Panc1 (cell line): Measurements from ENCODE around the gene CDK11A. TPM values are rescaled to one million over a fixed set of nuclear protein-coding genes. Genes with fewer than 3 reads are reported as not detected.
A peak's percentile ranks its signal among the peaks of the same experiment; 100 is the strongest.
"Not testable (repeated sequence)": the region's sequence is repeated elsewhere in the genome, so short reads cannot be mapped to it uniquely, and the experiment has no call there.

Source experiments
- ATAC-seq: fragments of 200-7000 bp; cut with Tn5 transposase; 2 replicates; pipeline ENCODE4 v1.9.1; 2020; ENCODE audit warnings: mild to moderate bottlenecking, moderate library complexity
- BruUV-seq: library from RNA; stranded (reverse); fragments of 400-500 nt; replicated peaks from 2 replicates; lab custom pipeline; 2021; lab: Mats Ljungman, UMichigan
- CTCF ChIA-PET: fragments of 300-600 bp; sonication (Branson Sonifier 250); formaldehyde crosslinking; loops from one replicate; lab custom pipeline; 2022; ENCODE audit warnings: antibody characterized with exemption; lab: Charles Lee
- POLR2A ChIA-PET: fragments of 300-600 bp; sonication (Branson Sonifier 250); formaldehyde crosslinking; loops from one replicate; lab custom pipeline; 2022; ENCODE audit warnings: antibody characterized with exemption; lab: Charles Lee
- DNase-seq: peaks from one replicate; pipeline ENCODE4 v3.0.0-alpha.2; 2010; ENCODE audit warnings: low read depth, low spot score
- H3K27ac ChIP-seq: 2 replicates; pipeline ENCODE4 v1.5.1; 2011; ENCODE audit warnings: mild to moderate bottlenecking, low read length, inconsistent platforms
- H3K27me3 ChIP-seq: fragments of 200-500 bp; sonication (Bioruptor generic); 2 replicates; pipeline ENCODE4 v1.6.0; 2014; ENCODE audit warnings: low read length, inconsistent platforms; ENCODE audit not compliant: control insufficient read depth, insufficient read depth
- H3K36me3 ChIP-seq: fragments of 200-500 bp; sonication (Bioruptor generic); 2 replicates; pipeline ENCODE4 v1.5.1; 2014; ENCODE audit warnings: inconsistent platforms, mild to moderate bottlenecking, low read length, moderate library complexity; ENCODE audit not compliant: control insufficient read depth, insufficient read depth
- H3K4me1 ChIP-seq: 2 replicates; pipeline ENCODE4 v1.5.1; 2011; ENCODE audit warnings: inconsistent platforms, mild to moderate bottlenecking, low read length, moderate library complexity; ENCODE audit not compliant: control insufficient read depth, insufficient read depth
- H3K4me3 ChIP-seq, 2 experiments: 2 replicates each; pipeline ENCODE4 v1.5.1; 2011 to 2012; ENCODE audit warnings: low read depth in 2 of 2, low read length in 2 of 2, mild to moderate bottlenecking in 2 of 2, inconsistent platforms in 1 of 2, moderate library complexity in 1 of 2
- H3K9me3 ChIP-seq: fragments of 200-500 bp; sonication (Bioruptor generic); 2 replicates; pipeline ENCODE4 v1.5.1; 2014; ENCODE audit warnings: low read depth, mild to moderate bottlenecking, inconsistent platforms, low read length, moderate library complexity; ENCODE audit not compliant: control insufficient read depth, insufficient read depth
- POLR2AphosphoS5 ChIP-seq: IDR thresholded peaks from 2 replicates; pipeline ENCODE4 v1.6.1; 2012; ENCODE audit warnings: mild to moderate bottlenecking, low read depth, low read length, moderate library complexity
- in situ Hi-C: cut with HindIII; loops from 2 replicates; pipeline ENCODE4 v1.10.0; 2016; ENCODE audit warnings: low sequenced_read_pairs, low pct_unique_long_range_greater_than_20kb
- intact Hi-C: fragments of 100-400 bp; cut with micrococcal nuclease; formaldehyde crosslinking; loops from one replicate; pipeline ENCODE4 v1.10.0; 2022; ENCODE audit not compliant: unreplicated experiment
- total RNA-seq: library from RNA; stranded (reverse); gene quantifications from one replicate; pipeline ENCODE4 v1.2.1, GENCODE V29; 2021; ENCODE audit not compliant: unreplicated experiment
- TF ChIP-seq, protein P1 (sequence below): fragments of 450-650 bp; IDR thresholded peaks from 2 replicates; pipeline ENCODE4 v1.5.1; 2017; ENCODE audit warnings: mild to moderate bottlenecking

CDK11A gene
- total RNA-seq, 1 experiment from 2014 or later, result 83.6 TPM

DNA sequence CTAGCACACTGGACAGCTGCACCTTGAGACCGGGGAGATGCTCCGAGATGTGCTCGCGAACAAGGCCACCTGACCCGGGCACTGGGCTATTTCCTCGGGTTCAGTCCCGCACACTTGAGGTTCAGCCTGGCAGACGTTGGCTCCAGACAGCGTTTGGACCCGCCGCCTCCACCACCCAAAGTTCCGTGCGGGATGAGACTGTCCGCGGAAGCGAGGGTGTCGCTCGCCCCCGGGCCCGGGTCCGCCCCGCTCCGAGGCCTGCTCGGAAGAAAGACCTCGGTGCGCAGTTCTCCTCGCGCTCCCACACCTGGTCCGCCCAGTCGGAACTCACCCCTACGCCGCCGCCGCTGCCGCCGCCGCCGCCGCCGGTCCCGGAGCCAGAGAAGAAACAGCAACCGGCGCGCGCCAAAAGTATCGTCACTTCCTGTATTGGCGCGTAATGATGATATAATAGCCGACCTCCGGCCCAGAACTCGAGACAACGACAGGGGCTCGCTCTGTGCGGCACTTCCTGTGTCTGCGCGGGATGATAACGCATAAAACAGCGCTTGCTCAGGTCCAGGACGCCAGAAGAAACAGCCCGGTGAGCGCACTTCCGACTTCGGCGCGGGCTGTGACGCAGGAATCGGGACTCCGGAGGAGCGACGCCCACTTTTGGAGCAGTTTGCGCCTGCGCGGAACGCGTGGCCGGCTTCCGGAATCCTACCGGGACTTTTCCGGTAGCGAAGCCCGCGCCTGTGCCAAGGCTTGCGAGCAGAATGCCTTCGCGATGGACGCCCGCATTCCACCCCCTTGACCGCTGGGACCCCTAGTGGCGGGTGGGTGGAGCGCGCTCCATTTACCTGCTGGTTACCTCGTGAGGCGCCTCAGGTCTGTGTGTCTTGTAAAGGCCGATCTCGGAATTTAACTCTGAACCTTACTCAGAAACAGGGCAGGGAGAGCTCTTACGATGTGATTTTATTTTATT, 65.3 kb downstream of the CDK11A start, which contains the start of gene CDK11B:
Gene CDK11B, minus strand, starts transcription at position 422 of the 967 bp plus-strand sequence. CDS start 1,519 bp downstream, outside the sequence.
- H3K36me3 ChIP-seq, BruUV-seq, CTCF ChIA-PET, H3K27me3 ChIP-seq, H3K4me1 ChIP-seq, in situ Hi-C loops, H3K9me3 ChIP-seq, POLR2A ChIA-PET, intact Hi-C loops: not testable (repeated sequence)
- peak within 1 kb of the TSS; percentile 59 to 60 for H3K4me3 ChIP-seq
- peak within 1 kb of the TSS; percentile 89 for H3K27ac ChIP-seq
- ATAC-seq (peak; percentile 95), DNase-seq (peak; percentile 92)
- TF ChIP-seq POLR2AphosphoS5, result peak; percentile 64
- TF ChIP-seq, protein P1, sequence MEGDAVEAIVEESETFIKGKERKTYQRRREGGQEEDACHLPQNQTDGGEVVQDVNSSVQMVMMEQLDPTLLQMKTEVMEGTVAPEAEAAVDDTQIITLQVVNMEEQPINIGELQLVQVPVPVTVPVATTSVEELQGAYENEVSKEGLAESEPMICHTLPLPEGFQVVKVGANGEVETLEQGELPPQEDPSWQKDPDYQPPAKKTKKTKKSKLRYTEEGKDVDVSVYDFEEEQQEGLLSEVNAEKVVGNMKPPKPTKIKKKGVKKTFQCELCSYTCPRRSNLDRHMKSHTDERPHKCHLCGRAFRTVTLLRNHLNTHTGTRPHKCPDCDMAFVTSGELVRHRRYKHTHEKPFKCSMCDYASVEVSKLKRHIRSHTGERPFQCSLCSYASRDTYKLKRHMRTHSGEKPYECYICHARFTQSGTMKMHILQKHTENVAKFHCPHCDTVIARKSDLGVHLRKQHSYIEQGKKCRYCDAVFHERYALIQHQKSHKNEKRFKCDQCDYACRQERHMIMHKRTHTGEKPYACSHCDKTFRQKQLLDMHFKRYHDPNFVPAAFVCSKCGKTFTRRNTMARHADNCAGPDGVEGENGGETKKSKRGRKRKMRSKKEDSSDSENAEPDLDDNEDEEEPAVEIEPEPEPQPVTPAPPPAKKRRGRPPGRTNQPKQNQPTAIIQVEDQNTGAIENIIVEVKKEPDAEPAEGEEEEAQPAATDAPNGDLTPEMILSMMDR, result peak; percentile 39

Other genes starting within 250 kb of the CDK11A start
- 57.5 TPM for gene ATAD3A, start 212.2 kb downstream of the CDK11A start, total RNA-seq
- gene TMEM240, start 183.7 kb downstream of the CDK11A start, total RNA-seq, result 4.1 TPM
- gene SSU72, start 149.5 kb downstream of the CDK11A start, total RNA-seq, result 217 TPM
- gene FNDC10, start 124.2 kb downstream of the CDK11A start, total RNA-seq, result 16.2 TPM
- gene MIB2, start 108.9 kb downstream of the CDK11A start, total RNA-seq, result 74.5 TPM
- 5.0 TPM for gene MMP23B, start 92.2 kb downstream of the CDK11A start, total RNA-seq
- gene CDK11B, start 65.4 kb downstream of the CDK11A start, total RNA-seq, result 36.5 TPM
- gene SLC35E2B, start 31.6 kb downstream of the CDK11A start, total RNA-seq, result 75.7 TPM
- 101 TPM for gene NADK, start 54.1 kb upstream of the CDK11A start, total RNA-seq
- 499 TPM for gene GNB1, start 166.7 kb upstream of the CDK11A start, total RNA-seq
- gene CALML6, start 190.9 kb upstream of the CDK11A start, total RNA-seq, result 1.5 TPM
- 2.5 TPM for gene TMEM52, start 194.9 kb upstream of the CDK11A start, total RNA-seq